ENCODE measurements around the gene GPR183. TPM values are rescaled to one million over a fixed set of nuclear protein-coding genes. Genes with fewer than 3 reads are reported as not detected.

The GPR183 gene
- total RNA-seq, 1 experiment from 2014 or later, result 0.06 TPM

- no peak for DNase-seq (ENCODE audit: low read depth)
Measured at GRCh38 chr13:99294958-99295357, 12.2 kb downstream of the GPR183 start.

- DNase-seq (ENCODE audit: low read depth), result no peak
Measured at GRCh38 chr13:99294198-99294597, 13.0 kb downstream of the GPR183 start.

DNA sequence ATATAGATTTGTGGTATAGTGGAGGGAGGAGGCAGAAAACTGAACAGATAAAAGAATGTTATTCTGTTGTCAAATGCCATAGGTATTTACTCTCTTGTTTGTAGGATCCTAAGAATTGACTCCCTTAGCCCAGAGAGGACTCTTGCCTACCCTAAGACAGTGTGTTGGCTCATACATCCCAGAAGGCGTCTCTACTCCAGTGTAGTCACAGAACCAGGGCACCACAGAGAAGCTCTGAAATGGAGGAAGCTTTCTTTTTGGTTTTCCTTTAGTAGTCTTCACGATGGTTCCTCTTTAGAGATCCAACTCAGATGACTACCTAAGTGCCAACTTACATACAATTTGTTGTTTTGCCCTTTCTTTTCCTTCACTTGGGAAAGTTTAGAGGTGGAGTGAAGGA is 14.0 kb downstream of the GPR183 start:
- DNase-seq (ENCODE audit: low read depth), result no peak

- no peak for DNase-seq (ENCODE audit: low read depth)
Measured at GRCh38 chr13:99290894-99291293, 16.3 kb downstream of the GPR183 start.

DNA sequence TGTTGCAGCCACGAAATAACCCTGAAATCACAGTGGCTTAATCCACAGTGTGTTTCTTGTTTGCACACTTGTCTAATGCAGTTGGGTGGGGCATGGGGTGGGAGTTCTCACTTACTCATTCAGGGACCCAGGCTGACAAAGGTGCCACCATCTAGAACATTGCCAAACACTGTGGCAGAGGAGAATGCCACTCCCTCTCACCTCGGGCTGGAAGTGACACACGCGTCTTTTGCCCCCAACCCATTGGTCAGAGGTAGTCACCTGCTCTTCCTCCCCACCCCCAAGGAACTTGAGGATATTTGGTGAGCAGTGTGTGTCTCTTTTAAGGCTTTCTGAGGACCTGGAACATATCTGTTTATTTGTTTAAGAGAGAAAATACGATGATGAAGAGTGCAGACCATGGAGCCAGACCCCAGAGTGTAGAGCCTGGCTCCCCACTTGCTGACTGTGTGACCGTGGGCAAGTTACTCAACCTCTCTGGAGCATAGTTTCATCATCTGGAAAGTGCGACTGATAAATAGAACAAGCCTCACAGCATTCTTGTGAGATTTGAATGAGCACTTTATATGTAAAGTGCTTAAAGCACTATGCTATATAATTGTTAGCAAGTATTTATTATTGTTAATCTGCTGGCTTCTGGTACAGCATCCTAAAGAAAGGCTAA is 17.4 kb downstream of the GPR183 start:
- DNase-seq (ENCODE audit: low read depth), result no peak

- no peak for DNase-seq (ENCODE audit: low read depth)
Measured at GRCh38 chr13:99289271-99289670, 17.9 kb downstream of the GPR183 start.

- DNase-seq (ENCODE audit: low read depth), result no peak
Measured at GRCh38 chr13:99288089-99288488, 19.1 kb downstream of the GPR183 start.

- no peak for DNase-seq (ENCODE audit: low read depth)
Measured at GRCh38 chr13:99287551-99287950, 19.6 kb downstream of the GPR183 start.

DNA sequence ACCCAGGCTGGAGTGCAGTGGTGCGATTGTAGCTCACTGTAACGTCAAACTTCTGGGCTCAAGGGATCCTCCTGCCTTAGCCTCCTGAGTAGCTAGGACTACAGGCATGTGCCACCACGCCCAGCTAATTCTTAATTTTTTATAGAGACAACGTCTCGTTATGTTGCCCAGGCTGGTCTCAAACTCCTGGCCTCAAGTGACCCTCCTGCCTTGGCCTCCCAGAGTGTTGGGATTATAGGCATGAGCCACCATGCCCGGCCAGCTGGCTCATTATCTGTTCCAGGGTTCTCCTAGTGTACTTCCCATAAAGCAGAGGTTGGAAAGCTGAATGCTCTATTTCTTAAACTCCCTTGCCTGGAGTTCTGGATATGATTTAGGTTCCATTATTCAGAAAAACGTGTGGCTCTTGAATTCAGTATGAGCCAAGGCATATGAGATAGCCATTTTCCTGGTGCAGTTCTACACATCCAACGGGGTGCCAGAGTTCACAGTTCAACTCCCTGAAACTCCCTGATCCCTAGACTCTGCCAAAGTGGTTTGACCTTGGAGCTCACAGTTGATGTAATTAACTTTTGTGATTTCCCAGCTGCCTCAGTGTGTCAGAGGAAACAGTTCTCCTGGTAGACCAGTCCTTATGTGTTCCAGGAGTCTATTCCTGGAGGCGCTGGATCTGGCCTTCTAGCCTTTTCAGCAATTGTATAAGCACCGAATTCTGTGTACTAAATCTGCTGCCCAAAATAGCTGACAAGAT is 21.6 kb downstream of the GPR183 start:
- DNase-seq (ENCODE audit: low read depth), result no peak

- no peak for DNase-seq (ENCODE audit: low read depth)
Measured at GRCh38 chr13:99282264-99283231, 24.7 kb downstream of the GPR183 start.

- DNase-seq (ENCODE audit: low read depth), result no peak
Measured at GRCh38 chr13:99281811-99282263, 25.4 kb downstream of the GPR183 start.

GRCh38 chr13:99280166-99280565 is 27.0 kb downstream of the GPR183 start:
- peak; percentile 10 for DNase-seq (ENCODE audit: low read depth)

- DNase-seq (ENCODE audit: low read depth), result no peak
Measured at GRCh38 chr13:99279637-99280036, 27.6 kb downstream of the GPR183 start.

DNA sequence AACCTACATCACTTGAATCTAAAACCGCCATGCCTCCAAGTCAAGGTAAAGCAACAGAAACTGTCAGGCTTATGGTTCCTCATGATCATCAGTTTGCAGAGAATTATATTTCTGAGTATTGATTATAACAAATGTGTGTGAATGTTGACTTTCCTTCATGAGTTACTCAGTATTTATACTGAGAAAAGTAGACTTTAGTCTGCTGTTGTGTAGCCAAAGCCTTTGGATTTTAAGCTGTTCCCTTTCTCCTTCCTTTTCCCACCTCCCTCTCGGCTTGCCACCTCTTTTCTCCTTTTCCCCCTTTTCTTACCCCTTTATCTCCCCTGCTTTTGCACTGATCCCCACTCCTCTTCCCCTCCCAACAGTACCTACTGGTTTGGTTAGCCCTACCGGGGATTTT is 28.4 kb downstream of the GPR183 start:
- no peak for DNase-seq (ENCODE audit: low read depth)

- DNase-seq (ENCODE audit: low read depth), result no peak
Measured at GRCh38 chr13:99278200-99278599, 29.0 kb downstream of the GPR183 start.

GRCh38 chr13:99277629-99278028 is 29.6 kb downstream of the GPR183 start:
- DNase-seq (ENCODE audit: low read depth), result no peak

DNA sequence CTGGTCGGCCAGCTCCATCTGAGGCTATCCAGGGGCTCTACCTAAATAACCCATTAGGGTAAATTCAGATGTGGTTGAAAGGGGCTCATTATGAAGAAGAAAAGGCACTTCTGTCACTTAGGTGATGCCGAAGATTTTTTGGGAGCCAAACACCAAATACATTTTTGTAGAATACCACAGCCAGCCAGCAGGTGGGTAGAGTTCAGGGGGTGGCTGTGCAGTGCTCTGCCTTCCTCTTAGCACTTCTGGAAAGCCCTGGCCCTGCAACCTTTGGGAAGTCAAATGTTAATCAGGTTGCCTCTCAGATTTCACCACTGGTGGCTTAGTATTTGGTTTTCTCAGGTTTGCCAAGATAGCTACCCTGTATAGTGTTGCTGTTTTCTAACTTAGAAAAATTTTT is 30.5 kb downstream of the GPR183 start:
- DNase-seq (ENCODE audit: low read depth), result no peak

DNA sequence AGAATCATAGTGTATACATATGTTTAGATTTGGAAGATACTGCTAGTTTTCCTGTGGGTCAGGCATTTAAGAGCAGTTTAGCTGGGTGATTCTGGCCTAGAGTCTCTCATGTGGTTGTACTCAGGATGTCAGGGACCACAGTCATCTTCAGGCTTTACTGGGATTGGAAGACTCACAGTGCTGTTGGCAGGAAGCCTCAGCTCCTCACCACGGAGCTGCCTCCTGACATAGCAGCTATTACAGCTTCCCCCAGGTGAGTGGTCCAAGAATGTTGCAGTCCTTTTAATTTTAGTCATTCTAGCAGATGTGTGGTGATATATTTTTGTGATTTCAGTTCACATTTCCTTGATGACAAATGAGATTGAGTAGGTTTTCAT is 32.1 kb downstream of the GPR183 start:
- DNase-seq (ENCODE audit: low read depth), result peak; percentile 25

DNA sequence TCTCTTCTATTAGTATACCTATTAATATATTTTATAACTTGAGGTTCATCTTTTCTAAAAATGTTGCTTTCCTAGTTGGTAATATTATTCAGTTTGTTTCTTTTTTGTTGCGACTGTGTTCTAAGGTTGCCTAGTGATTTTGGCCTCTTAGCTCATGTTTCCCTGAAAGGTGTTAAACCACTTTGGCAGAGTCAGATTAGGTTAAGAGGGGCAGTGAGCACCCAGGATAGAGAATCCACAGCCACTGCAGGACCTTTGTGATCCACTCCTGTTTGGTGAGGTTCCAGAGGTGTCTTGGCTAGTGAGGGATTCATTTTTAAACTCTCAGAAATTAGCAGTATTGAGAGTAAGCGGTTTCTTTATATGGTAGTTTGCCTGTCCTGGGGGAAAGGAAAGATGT is 34.1 kb downstream of the GPR183 start:
- no peak for DNase-seq (ENCODE audit: low read depth)

GRCh38 chr13:99272481-99272880 is 34.7 kb downstream of the GPR183 start:
- no peak for DNase-seq (ENCODE audit: low read depth)

GRCh38 chr13:99271249-99271648 is 36.0 kb downstream of the GPR183 start:
- no peak for DNase-seq (ENCODE audit: low read depth)

DNA sequence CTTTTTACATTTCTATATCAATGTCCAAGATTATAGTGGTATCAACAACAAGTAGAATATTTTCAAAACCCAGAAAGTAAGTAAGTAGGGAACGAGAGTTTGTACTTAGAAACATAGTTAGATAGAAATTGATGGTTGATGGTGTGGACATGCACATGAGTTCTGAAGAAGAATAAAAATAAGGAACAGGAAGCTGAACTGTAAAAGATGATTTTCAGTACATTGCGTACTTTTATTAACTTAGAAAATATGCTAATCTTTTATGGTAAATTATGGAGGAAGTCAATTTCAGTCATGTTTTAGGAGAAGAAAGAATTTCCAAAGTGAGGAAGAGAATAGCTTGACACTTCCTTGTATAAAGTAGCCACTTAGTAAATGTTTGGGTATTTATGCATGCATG is 36.7 kb downstream of the GPR183 start:
- no peak for DNase-seq (ENCODE audit: low read depth)

Data from Daoy (cell line).